ENCODE results near the gene BMPR1A. TPM values are rescaled to one million over a fixed set of nuclear protein-coding genes. Genes with fewer than 3 reads are reported as not detected.

Gene BMPR1A
- total RNA-seq, 1 experiment from 2014 or later, result 94.3 TPM

DNA sequence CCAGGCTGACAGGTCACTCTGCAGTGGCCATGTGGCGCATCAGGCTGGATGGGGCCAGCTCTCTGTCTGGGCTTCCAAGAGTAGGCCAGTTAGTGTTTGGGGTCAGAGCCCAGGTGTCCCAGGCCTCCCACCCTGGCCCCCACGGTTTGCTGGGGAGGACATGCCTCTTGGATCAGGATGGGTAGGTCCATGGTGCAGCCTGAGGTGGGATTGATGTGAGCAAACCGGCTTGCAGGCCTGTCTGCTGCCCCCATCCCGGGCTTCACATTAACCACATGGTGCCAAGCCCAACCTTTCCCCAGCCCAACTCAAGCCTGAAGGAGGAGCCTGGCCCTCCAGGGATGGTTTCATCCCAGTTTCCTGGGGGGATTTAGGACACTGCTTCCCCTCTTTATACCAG lies 48.9 kb upstream of the BMPR1A start:
- CTCF ChIA-PET, result no interaction called here
- Histone ChIP-seq H3K9me3 (ENCODE audit: control insufficient read depth, insufficient read depth, low read depth, low read length) (no peaks in the 10 kb centered on the region), H3K36me3 (ENCODE audit: control insufficient read depth, insufficient read depth, low read length) (no peaks in the 10 kb centered on the region), H3K4me1 (ENCODE audit: control insufficient read depth, insufficient read depth, low read length) (peaks cover 18% of the 10 kb centered on the region), H3K4me3 (ENCODE audit: low read depth in 2 of 2, low read length in 2 of 2) (no peak overlapping the region), H3K27me3 (ENCODE audit: control insufficient read depth, insufficient read depth, low read length) (no peaks in the 10 kb centered on the region), H3K27ac (ENCODE audit: low read length) (no peak overlapping the region)
- ATAC-seq (no peak), DNase-seq (ENCODE audit: low read depth, low spot score) (no peak)
- TF ChIP-seq SIN3A (IDR thresholded peaks at IDR 0.05; ENCODE audit: borderline replicate concordance, insufficient read depth, low read depth, low read length), result no peak
- TF ChIP-seq, protein P1, sequence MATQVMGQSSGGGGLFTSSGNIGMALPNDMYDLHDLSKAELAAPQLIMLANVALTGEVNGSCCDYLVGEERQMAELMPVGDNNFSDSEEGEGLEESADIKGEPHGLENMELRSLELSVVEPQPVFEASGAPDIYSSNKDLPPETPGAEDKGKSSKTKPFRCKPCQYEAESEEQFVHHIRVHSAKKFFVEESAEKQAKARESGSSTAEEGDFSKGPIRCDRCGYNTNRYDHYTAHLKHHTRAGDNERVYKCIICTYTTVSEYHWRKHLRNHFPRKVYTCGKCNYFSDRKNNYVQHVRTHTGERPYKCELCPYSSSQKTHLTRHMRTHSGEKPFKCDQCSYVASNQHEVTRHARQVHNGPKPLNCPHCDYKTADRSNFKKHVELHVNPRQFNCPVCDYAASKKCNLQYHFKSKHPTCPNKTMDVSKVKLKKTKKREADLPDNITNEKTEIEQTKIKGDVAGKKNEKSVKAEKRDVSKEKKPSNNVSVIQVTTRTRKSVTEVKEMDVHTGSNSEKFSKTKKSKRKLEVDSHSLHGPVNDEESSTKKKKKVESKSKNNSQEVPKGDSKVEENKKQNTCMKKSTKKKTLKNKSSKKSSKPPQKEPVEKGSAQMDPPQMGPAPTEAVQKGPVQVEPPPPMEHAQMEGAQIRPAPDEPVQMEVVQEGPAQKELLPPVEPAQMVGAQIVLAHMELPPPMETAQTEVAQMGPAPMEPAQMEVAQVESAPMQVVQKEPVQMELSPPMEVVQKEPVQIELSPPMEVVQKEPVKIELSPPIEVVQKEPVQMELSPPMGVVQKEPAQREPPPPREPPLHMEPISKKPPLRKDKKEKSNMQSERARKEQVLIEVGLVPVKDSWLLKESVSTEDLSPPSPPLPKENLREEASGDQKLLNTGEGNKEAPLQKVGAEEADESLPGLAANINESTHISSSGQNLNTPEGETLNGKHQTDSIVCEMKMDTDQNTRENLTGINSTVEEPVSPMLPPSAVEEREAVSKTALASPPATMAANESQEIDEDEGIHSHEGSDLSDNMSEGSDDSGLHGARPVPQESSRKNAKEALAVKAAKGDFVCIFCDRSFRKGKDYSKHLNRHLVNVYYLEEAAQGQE (IDR thresholded peaks at IDR 0.05; ENCODE audit: insufficient read depth in 1 of 2, low read depth in 2 of 2, low read length in 1 of 2), result no peak
- TF ChIP-seq CTCF (IDR thresholded peaks at IDR 0.05), result no peak
- TF ChIP-seq TCF7L2 (IDR thresholded peaks at IDR 0.05; ENCODE audit: low read depth, low read length), result no peak
- TF ChIP-seq POLR2AphosphoS5 (IDR thresholded peaks at IDR 0.05; ENCODE audit: low read depth, low read length), result no peak
- no TSS peak for BruUV-seq (replicated peaks)
- POLR2A ChIA-PET, result interaction anchor here (0.6 kb wide), 1 partner anchor 771 kb away, joined by 6 read pairs; no protein-coding TSS in a partner anchor
- intact Hi-C loops (cut with micrococcal nuclease; ENCODE audit: unreplicated experiment), result no loop called here
- in situ Hi-C loops (cut with HindIII; ENCODE audit: low pct_unique_long_range_greater_than_20kb, low sequenced_read_pairs), result no loop called here

GRCh38 chr10:86708068-86708782 lies 48.2 kb upstream of the BMPR1A start:
- Histone ChIP-seq H3K4me3 (ENCODE audit: low read depth in 2 of 2, low read length in 2 of 2) (no peak overlapping the region), H3K9me3 (ENCODE audit: control insufficient read depth, insufficient read depth, low read depth, low read length) (no peaks in the 10 kb centered on the region), H3K36me3 (ENCODE audit: control insufficient read depth, insufficient read depth, low read length) (no peaks in the 10 kb centered on the region), H3K27ac (ENCODE audit: low read length) (no peak overlapping the region), H3K4me1 (ENCODE audit: control insufficient read depth, insufficient read depth, low read length) (peaks cover 18% of the 10 kb centered on the region), H3K27me3 (ENCODE audit: control insufficient read depth, insufficient read depth, low read length) (no peaks in the 10 kb centered on the region)
- TF ChIP-seq TCF7L2 (IDR thresholded peaks at IDR 0.05; ENCODE audit: low read depth, low read length), result no peak
- DNase-seq (ENCODE audit: low read depth, low spot score) (no peak), ATAC-seq (no peak)
- intact Hi-C loops (cut with micrococcal nuclease; ENCODE audit: unreplicated experiment), result no loop called here
- ChIA-PET POLR2A (interaction anchor here (0.5 to 0.6 kb wide), 4 partner anchors 11 to 772 kb away, joined by 3 to 6 read pairs (median 3); no protein-coding TSS in a partner anchor), CTCF (no interaction called here)
- in situ Hi-C loops (cut with HindIII; ENCODE audit: low pct_unique_long_range_greater_than_20kb, low sequenced_read_pairs), result no loop called here
- BruUV-seq (replicated peaks), result no TSS peak

DNA sequence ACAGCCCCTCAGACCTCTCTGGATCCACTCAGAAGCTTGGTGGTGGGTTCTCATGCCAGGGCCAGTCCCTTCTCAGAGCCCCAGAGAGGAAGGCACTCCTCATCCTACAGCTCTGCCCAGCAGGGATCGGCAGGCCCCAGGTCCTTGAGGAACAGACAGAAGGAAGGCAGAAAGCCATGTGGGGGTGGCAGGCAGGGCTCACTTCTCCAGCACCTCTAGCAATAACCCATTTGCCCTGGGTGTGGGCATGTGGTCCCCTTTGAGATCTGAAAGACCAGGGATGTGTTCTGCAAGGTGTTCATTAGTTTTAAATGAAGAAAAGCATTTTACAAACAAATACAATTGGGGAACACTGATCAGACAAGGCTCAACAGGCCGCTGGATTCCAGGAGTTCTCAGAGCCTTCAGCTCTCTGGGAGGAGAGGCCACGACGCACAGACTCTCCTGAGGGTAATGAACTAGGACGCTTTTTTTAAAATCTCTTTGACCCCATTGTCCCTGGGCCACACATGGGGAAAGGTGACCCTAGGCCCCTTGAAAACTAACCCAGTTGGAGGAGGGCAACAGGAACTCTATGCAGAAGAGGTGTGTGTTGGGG lies 47.5 kb upstream of the BMPR1A start:
- TF ChIP-seq, protein P1 (IDR thresholded peaks at IDR 0.05; ENCODE audit: insufficient read depth in 1 of 2, low read depth in 2 of 2, low read length in 1 of 2), result no peak
- TF ChIP-seq TCF7L2 (IDR thresholded peaks at IDR 0.05; ENCODE audit: low read depth, low read length) (no peak), CTCF (IDR thresholded peaks at IDR 0.05) (no peak), POLR2AphosphoS5 (IDR thresholded peaks at IDR 0.05; ENCODE audit: low read depth, low read length) (no peak), SIN3A (IDR thresholded peaks at IDR 0.05; ENCODE audit: borderline replicate concordance, insufficient read depth, low read depth, low read length) (no peak)
- Histone ChIP-seq H3K36me3 (ENCODE audit: control insufficient read depth, insufficient read depth, low read length) (no peaks in the 10 kb centered on the region), H3K4me1 (ENCODE audit: control insufficient read depth, insufficient read depth, low read length) (peaks cover 18% of the 10 kb centered on the region), H3K27me3 (ENCODE audit: control insufficient read depth, insufficient read depth, low read length) (no peaks in the 10 kb centered on the region), H3K9me3 (ENCODE audit: control insufficient read depth, insufficient read depth, low read depth, low read length) (no peaks in the 10 kb centered on the region), H3K27ac (ENCODE audit: low read length) (no peak overlapping the region; the same call in 1 of the 2 replicates), H3K4me3 (ENCODE audit: low read depth in 2 of 2, low read length in 2 of 2) (no peak overlapping the region)
- ChIA-PET POLR2A (interaction anchor here (0.6 to 0.7 kb wide), 3 partner anchors 13 to 253 kb away, joined by 3 to 4 read pairs (median 3); no protein-coding TSS in a partner anchor), CTCF (no interaction called here)
- ATAC-seq, result no peak
- in situ Hi-C loops (cut with HindIII; ENCODE audit: low pct_unique_long_range_greater_than_20kb, low sequenced_read_pairs) (no loop called here), intact Hi-C loops (cut with micrococcal nuclease; ENCODE audit: unreplicated experiment) (no loop called here)
- no TSS peak for BruUV-seq (replicated peaks)
- no peak for DNase-seq (ENCODE audit: low read depth, low spot score)

Data from Panc1 (cell line).